Measurements from ENCODE around the gene TEX261. TPM values are rescaled to one million over a fixed set of nuclear protein-coding genes. Genes with fewer than 3 reads are reported as not detected.

Gene TEX261
- total and polyA plus RNA-seq, 7 donors = 31.9 to 70.7 (median 53.8) TPM

- TF ChIP-seq CTCF (IDR thresholded peaks at IDR 0.05) = no peak
Measured at GRCh38 chr2:70982971-70983370, 11.7 kb downstream of the TEX261 start.

GRCh38 chr2:70981866-70982810, 12.5 kb downstream of the TEX261 start:
- DNase-seq (no peak), ATAC-seq (no peak)
- H3K36me3 ChIP-seq (ENCODE audit: insufficient read depth in 1 of 2, low read depth in 1 of 2) = peaks cover 0 to 18% of the 10 kb centered on the region in 2 donors
- TF ChIP-seq CTCF (IDR thresholded peaks at IDR 0.05) = no peak
- H3K4me3 ChIP-seq = no peak overlapping the region
- no peak overlapping the region for H3K27ac ChIP-seq
- intact Hi-C loops (cut with DNase I) = no loop called here
- H3K4me1 ChIP-seq = peaks cover 13% of the 10 kb centered on the region
- 78 to 87% (median 81%) methylated on average over 14 of the region's 14 CpGs for WGBS, 3 donors
- no peaks in the 10 kb centered on the region for H3K9me3 ChIP-seq
- no peaks in the 10 kb centered on the region for H3K27me3 ChIP-seq (ENCODE audit: insufficient read depth in 3 of 3, low read length in 2 of 3)

More at GRCh38 chr2:70982971-70983370, 11.7 kb downstream of the TEX261 start:
- peaks cover 0 to 26% of the 10 kb centered on the region in 2 donors for H3K36me3 ChIP-seq (ENCODE audit: insufficient read depth in 1 of 2, low read depth in 1 of 2)
- no peak overlapping the region for H3K27ac ChIP-seq
- peaks cover 9% of the 10 kb centered on the region for H3K4me1 ChIP-seq
- DNase-seq = no peak
- intact Hi-C loops (cut with DNase I) = no loop called here
- no peaks in the 10 kb centered on the region for H3K27me3 ChIP-seq (ENCODE audit: insufficient read depth in 3 of 3, low read length in 2 of 3)
- 86 to 94% (median 93%) methylated on average over 3 of the region's 3 CpGs for WGBS, 3 donors
- no peak for ATAC-seq
- H3K9me3 ChIP-seq = no peaks in the 10 kb centered on the region
- no peak overlapping the region for H3K4me3 ChIP-seq

- intact Hi-C loops (cut with DNase I) = no loop called here
- H3K4me3 ChIP-seq = no peak overlapping the region
- H3K27me3 ChIP-seq (ENCODE audit: insufficient read depth in 3 of 3, low read length in 2 of 3) = no peaks in the 10 kb centered on the region
- no peaks in the 10 kb centered on the region for H3K9me3 ChIP-seq
- peaks cover 0 to 11% of the 10 kb centered on the region in 2 donors for H3K36me3 ChIP-seq (ENCODE audit: insufficient read depth in 1 of 2, low read depth in 1 of 2)
- no peak for TF ChIP-seq CTCF (IDR thresholded peaks at IDR 0.05)
- WGBS, 3 donors = 70 to 82% (median 80%) methylated on average over 2 of the region's 2 CpGs
- DNase-seq (no peak), ATAC-seq (no peak)
- peaks cover 13% of the 10 kb centered on the region for H3K4me1 ChIP-seq
- no peak overlapping the region for H3K27ac ChIP-seq
Measured at GRCh38 chr2:70981421-70981820, 13.3 kb downstream of the TEX261 start.

GRCh38 chr2:70979626-70980025, 15.0 kb downstream of the TEX261 start:
- Histone ChIP-seq H3K4me3 (no peak overlapping the region), H3K36me3 (ENCODE audit: insufficient read depth in 1 of 2, low read depth in 1 of 2) (peaks cover 0 to 2% of the 10 kb centered on the region in 2 donors), H3K27ac (no peak overlapping the region), H3K27me3 (ENCODE audit: insufficient read depth in 3 of 3, low read length in 2 of 3) (no peaks in the 10 kb centered on the region), H3K9me3 (no peaks in the 10 kb centered on the region), H3K4me1 (peaks cover 13% of the 10 kb centered on the region)
- WGBS, 3 donors = 86 to 93% (median 88%) methylated on average over 9 of the region's 9 CpGs
- DNase-seq (no peak), ATAC-seq (no peak)
- intact Hi-C loops (cut with DNase I) = no loop called here
- no peak for TF ChIP-seq CTCF (IDR thresholded peaks at IDR 0.05)

Measured in psoas muscle (tissue), 8 donors.